Measurements from ENCODE around the gene PPP2R5E.
A peak's percentile ranks its signal among the peaks of the same experiment; 100 is the strongest.

The PPP2R5E gene

GRCh38 chr14:63470962-63471793 is 72.0 kb downstream of the PPP2R5E start:
- peak in 1 of 2 donors; percentile 30 for DNase-seq

- DNase-seq = no peak
These were observed 74.9 kb downstream of the PPP2R5E start for GRCh38 chr14:63468294-63468693.

- no peak for DNase-seq
These were observed 75.6 kb downstream of the PPP2R5E start for GRCh38 chr14:63467440-63468072.

- no peak for DNase-seq
These were observed 77.8 kb downstream of the PPP2R5E start for GRCh38 chr14:63465347-63465746.

- no peak for DNase-seq
These were observed 82.4 kb downstream of the PPP2R5E start for GRCh38 chr14:63460680-63461369.

GRCh38 chr14:63459738-63460137 is 83.4 kb downstream of the PPP2R5E start:
- DNase-seq = no peak

GRCh38 chr14:63457498-63457897 is 85.7 kb downstream of the PPP2R5E start:
- DNase-seq = no peak

- no peak for DNase-seq
These were observed 88.1 kb downstream of the PPP2R5E start for GRCh38 chr14:63454863-63455622.

GRCh38 chr14:63454436-63454835 is 88.7 kb downstream of the PPP2R5E start:
- DNase-seq = no peak

- DNase-seq = no peak
These were observed 89.7 kb downstream of the PPP2R5E start for GRCh38 chr14:63453443-63453936.

GRCh38 chr14:63452796-63453195 is 90.4 kb downstream of the PPP2R5E start:
- no peak for DNase-seq

GRCh38 chr14:63448841-63449240 is 94.3 kb downstream of the PPP2R5E start:
- DNase-seq = no peak

- DNase-seq = no peak
These were observed 98.6 kb downstream of the PPP2R5E start for GRCh38 chr14:63444588-63444987.

- DNase-seq = no peak
These were observed 99.2 kb downstream of the PPP2R5E start for GRCh38 chr14:63443988-63444387.

- no peak for DNase-seq
These were observed 99.8 kb downstream of the PPP2R5E start for GRCh38 chr14:63443361-63443760.

- DNase-seq = peak in 1 of 2 donors; percentile 42
These were observed 105.0 kb downstream of the PPP2R5E start for GRCh38 chr14:63438065-63438757.

- no peak for DNase-seq
These were observed 106.7 kb downstream of the PPP2R5E start for GRCh38 chr14:63436286-63437098.

GRCh38 chr14:63435838-63436237 is 107.3 kb downstream of the PPP2R5E start:
- DNase-seq = no peak

GRCh38 chr14:63435204-63435603 is 108.0 kb downstream of the PPP2R5E start:
- no peak for DNase-seq

- no peak for DNase-seq
These were observed 110.2 kb downstream of the PPP2R5E start for GRCh38 chr14:63432888-63433552.

GRCh38 chr14:63432228-63432627 is 110.9 kb downstream of the PPP2R5E start:
- no peak for DNase-seq
